ENCODE measurements around the gene PLCD3.

PLCD3 gene

GRCh38 chr17:45108051-45108450 lies 24.3 kb downstream of the PLCD3 start:
- no peak overlapping the region for H3K27ac ChIP-seq (replicated peaks)
- no peaks in the 10 kb centered on the region for H3K27me3 ChIP-seq (ENCODE audit: insufficient read depth, poor library complexity, severe bottlenecking)
- no peak for DNase-seq (ENCODE audit: low read depth in 1 of 2, low spot score in 1 of 2)
- no peak overlapping the region for H3K4me3 ChIP-seq (replicated peaks; ENCODE audit: insufficient read depth, low read length)
- TF ChIP-seq CTCF (IDR thresholded peaks at IDR 0.05; ENCODE audit: insufficient read depth, low read length) (no peak), REST (IDR thresholded peaks at IDR 0.05; ENCODE audit: insufficient replicate concordance, low read depth) (no peak), SPI1 (IDR thresholded peaks at IDR 0.05; ENCODE audit: borderline replicate concordance, low read depth) (no peak), POLR2AphosphoS5 (IDR thresholded peaks at IDR 0.05; ENCODE audit: low read depth) (no peak), GABPA (IDR thresholded peaks at IDR 0.05; ENCODE audit: low read depth) (no peak)

- no peak overlapping the region for H3K4me3 ChIP-seq (replicated peaks; ENCODE audit: insufficient read depth, low read length)
- TF ChIP-seq GABPA (IDR thresholded peaks at IDR 0.05; ENCODE audit: low read depth), result no peak
- TF ChIP-seq SPI1 (IDR thresholded peaks at IDR 0.05; ENCODE audit: borderline replicate concordance, low read depth), result no peak
- no peak for TF ChIP-seq REST (IDR thresholded peaks at IDR 0.05; ENCODE audit: insufficient replicate concordance, low read depth)
- TF ChIP-seq POLR2AphosphoS5 (IDR thresholded peaks at IDR 0.05; ENCODE audit: low read depth), result no peak
- no peak for TF ChIP-seq CTCF (IDR thresholded peaks at IDR 0.05; ENCODE audit: insufficient read depth, low read length)
- no peak for DNase-seq (ENCODE audit: low read depth in 1 of 2, low spot score in 1 of 2)
- H3K27ac ChIP-seq (replicated peaks), result no peak overlapping the region
- no peaks in the 10 kb centered on the region for H3K27me3 ChIP-seq (ENCODE audit: insufficient read depth, poor library complexity, severe bottlenecking)
Measured at GRCh38 chr17:45107293-45108010, 24.9 kb downstream of the PLCD3 start.

- Histone ChIP-seq H3K27me3 (ENCODE audit: insufficient read depth, poor library complexity, severe bottlenecking) (no peaks in the 10 kb centered on the region), H3K27ac (replicated peaks) (no peak overlapping the region), H3K4me3 (replicated peaks; ENCODE audit: insufficient read depth, low read length) (no peak overlapping the region)
- no peak for TF ChIP-seq POLR2AphosphoS5 (IDR thresholded peaks at IDR 0.05; ENCODE audit: low read depth)
- TF ChIP-seq REST (IDR thresholded peaks at IDR 0.05; ENCODE audit: insufficient replicate concordance, low read depth), result no peak
- no peak for TF ChIP-seq SPI1 (IDR thresholded peaks at IDR 0.05; ENCODE audit: borderline replicate concordance, low read depth)
- TF ChIP-seq CTCF (IDR thresholded peaks at IDR 0.05; ENCODE audit: insufficient read depth, low read length), result no peak
- TF ChIP-seq GABPA (IDR thresholded peaks at IDR 0.05; ENCODE audit: low read depth), result no peak
- no peak for DNase-seq (ENCODE audit: low read depth in 1 of 2, low spot score in 1 of 2)
Measured at GRCh38 chr17:45106582-45106981, 25.7 kb downstream of the PLCD3 start.
